WI38 (cell line): ENCODE measurements around the gene AP3D1.

Source experiments
- H3K4me3 ChIP-seq: 2 replicates; pipeline ENCODE4 v1.5.1; 2011; ENCODE audit warnings: low read depth, mild to moderate bottlenecking, control low read depth, low read length
- CTCF ChIP-seq: IDR thresholded peaks from 2 replicates; pipeline ENCODE4 v1.5.1; 2012; ENCODE audit warnings: low read depth, mild to moderate bottlenecking, control low read depth, low read length

The AP3D1 gene

DNA sequence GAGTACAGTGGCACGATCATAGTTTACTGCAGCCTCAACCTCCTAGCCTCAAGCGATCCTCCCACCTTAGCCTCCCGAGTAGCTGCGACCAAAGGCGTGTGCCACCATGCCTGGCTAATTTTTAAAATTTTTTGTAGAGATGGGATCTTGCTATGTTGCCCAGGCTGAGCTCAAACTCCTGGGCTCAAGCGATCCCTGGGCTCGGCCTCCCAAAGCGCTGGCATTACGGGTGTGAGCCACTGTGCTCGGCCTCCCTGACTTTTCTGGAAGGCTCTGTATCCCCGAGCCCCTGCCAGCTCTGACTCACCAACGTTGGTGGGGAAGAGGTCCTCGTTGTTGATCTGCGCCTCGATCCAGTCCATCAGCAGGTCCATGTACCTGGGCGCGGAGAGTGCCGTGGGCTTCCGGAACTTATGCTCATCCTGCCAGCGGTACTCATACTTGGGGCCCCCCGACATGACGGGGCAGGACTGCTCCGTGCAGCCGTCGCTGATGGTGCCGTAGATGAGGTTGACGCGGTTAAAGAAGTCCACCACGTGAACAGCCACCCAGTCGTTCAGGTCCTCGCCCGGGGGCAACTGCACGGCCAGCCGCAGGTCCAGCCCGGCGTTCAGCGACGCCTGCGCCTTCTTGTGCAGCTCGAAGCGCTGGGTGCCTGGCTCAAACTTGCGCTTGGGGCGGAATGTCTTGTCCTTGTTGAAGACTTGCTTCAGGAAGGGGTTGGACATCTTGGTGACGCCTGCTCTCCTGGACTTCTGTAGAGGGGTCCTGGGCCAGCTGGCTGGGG lies 73.3 kb downstream of the AP3D1 start:
- H3K4me3 ChIP-seq, result no peak overlapping the region
- no peak for TF ChIP-seq CTCF

GRCh38 chr19:2077398-2077797 lies 74.0 kb downstream of the AP3D1 start:
- H3K4me3 ChIP-seq, result no peak overlapping the region
- TF ChIP-seq CTCF, result no peak

GRCh38 chr19:2076526-2076944 lies 74.8 kb downstream of the AP3D1 start:
- TF ChIP-seq CTCF, result no peak
- H3K4me3 ChIP-seq, result no peak overlapping the region

DNA sequence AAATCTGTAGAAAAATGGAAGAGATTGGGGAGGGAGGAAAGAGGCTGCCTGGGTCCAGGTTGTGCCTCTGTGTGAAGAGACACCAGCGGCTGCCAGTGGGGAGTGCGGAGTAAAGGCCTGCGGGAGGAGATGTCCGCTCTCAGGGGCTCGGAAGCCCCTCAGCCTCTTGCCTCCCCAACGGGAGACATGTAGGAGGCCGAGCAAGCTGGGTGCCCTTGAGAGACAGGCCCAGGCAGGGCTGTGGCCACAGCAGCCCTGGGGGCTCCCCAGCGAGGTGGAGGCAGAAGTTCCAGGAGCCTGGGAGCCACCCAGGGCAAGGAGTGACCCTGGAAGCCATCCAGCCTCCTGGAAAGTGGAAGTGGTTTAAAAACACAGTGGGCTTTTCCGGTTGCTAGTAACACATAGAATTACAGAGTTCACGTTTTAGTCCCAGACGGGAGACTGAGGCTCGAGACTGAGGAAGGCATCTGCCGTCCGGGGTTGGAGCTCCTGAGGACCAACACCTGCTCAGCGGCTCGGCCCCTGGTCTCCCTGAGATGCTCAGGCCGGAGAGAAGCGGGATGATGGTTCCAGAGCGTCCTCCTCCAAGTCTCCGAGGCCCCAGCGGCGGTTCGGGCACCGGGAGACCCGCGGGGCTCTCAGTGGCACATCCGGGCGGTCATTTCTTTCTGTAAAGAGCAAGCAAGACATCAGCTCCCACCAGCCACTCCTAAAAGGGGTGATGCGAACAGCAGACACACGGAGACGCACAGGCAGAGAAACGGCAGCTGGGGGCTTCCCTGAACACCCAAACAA lies 78.4 kb downstream of the AP3D1 start:
- no peak for TF ChIP-seq CTCF
- no peak overlapping the region for H3K4me3 ChIP-seq

GRCh38 chr19:2070986-2071673 lies 80.2 kb downstream of the AP3D1 start:
- no peak for TF ChIP-seq CTCF
- no peak overlapping the region for H3K4me3 ChIP-seq

DNA sequence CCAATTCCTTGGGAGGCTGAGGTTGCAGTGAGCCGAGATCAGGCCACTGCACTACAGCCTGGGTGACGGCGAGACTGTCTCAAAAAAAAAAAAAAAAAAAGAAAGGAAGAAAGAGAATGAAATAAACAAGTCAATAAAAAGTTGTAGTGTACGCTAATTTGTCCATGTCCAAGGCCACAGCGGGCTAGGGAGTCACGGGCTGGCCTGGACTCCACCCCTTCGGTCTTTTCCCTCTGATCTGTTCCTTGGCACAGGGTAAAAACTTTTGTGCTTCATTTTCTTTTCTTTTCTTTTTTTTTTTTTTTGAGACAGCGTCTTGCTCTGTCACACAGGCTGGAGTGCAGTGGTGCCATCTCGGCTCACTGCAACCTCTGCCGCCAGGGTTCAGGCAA lies 80.9 kb downstream of the AP3D1 start:
- TF ChIP-seq CTCF, result no peak
- H3K4me3 ChIP-seq, result no peak overlapping the region
